ENCODE results near the gene PAX8. TPM values are rescaled to one million over a fixed set of nuclear protein-coding genes. Genes with fewer than 3 reads are reported as not detected.

Gene PAX8
- total RNA-seq, 1 experiment from 2014 or later: 2.4 TPM

- no peak for TF ChIP-seq CTCF (IDR thresholded peaks at IDR 0.05; ENCODE audit: unreplicated experiment)
- DNase-seq (ENCODE audit: unreplicated experiment): no peak
- intact Hi-C loops (cut with micrococcal nuclease): no loop called here
- no TSS peak for BruUV-seq (replicated peaks)
- Mint-ChIP-seq H3K36me3 (ENCODE audit: insufficient read depth, unreplicated experiment) (no peaks in the 10 kb centered on the region), H3K27ac (ENCODE audit: low read depth, unreplicated experiment) (peak overlapping the region; percentile 92), H3K4me3 (ENCODE audit: unreplicated experiment) (no peak overlapping the region), H3K9me3 (ENCODE audit: unreplicated experiment) (no peaks in the 10 kb centered on the region), H3K4me1 (ENCODE audit: insufficient read depth, unreplicated experiment) (peaks cover 38% of the 10 kb centered on the region), H3K27me3 (ENCODE audit: insufficient read depth, unreplicated experiment) (no peaks in the 10 kb centered on the region)
- ChIA-PET POLR2A (interaction anchor here (4.4 kb wide), 1 partner anchor 30 kb away, joined by 64 read pairs; no protein-coding TSS in a partner anchor), CTCF (interaction anchor here (2.0 to 19.2 kb wide), 2 partner anchors 37 to 181 kb away, joined by 13 to 505 read pairs; no protein-coding TSS in a partner anchor)
Measured at GRCh38 chr2:113209011-113209645, 69.6 kb downstream of the PAX8 start.

GRCh38 chr2:113208396-113208795 is 70.3 kb downstream of the PAX8 start:
- no peak for DNase-seq (ENCODE audit: unreplicated experiment)
- no peak for TF ChIP-seq CTCF (IDR thresholded peaks at IDR 0.05; ENCODE audit: unreplicated experiment)
- H3K36me3 Mint-ChIP-seq (ENCODE audit: insufficient read depth, unreplicated experiment): no peaks in the 10 kb centered on the region
- intact Hi-C loops (cut with micrococcal nuclease): no loop called here
- H3K4me1 Mint-ChIP-seq (ENCODE audit: insufficient read depth, unreplicated experiment): peaks cover 42% of the 10 kb centered on the region
- BruUV-seq (replicated peaks): no TSS peak
- H3K27ac Mint-ChIP-seq (ENCODE audit: low read depth, unreplicated experiment): no peak overlapping the region
- no peaks in the 10 kb centered on the region for H3K9me3 Mint-ChIP-seq (ENCODE audit: unreplicated experiment)
- CTCF ChIA-PET: interaction anchor here (19.2 kb wide), 1 partner anchor 38 kb away, joined by 505 read pairs; no protein-coding TSS in a partner anchor
- H3K4me3 Mint-ChIP-seq (ENCODE audit: unreplicated experiment): no peak overlapping the region
- no peaks in the 10 kb centered on the region for H3K27me3 Mint-ChIP-seq (ENCODE audit: insufficient read depth, unreplicated experiment)
- POLR2A ChIA-PET: no interaction called here

DNA sequence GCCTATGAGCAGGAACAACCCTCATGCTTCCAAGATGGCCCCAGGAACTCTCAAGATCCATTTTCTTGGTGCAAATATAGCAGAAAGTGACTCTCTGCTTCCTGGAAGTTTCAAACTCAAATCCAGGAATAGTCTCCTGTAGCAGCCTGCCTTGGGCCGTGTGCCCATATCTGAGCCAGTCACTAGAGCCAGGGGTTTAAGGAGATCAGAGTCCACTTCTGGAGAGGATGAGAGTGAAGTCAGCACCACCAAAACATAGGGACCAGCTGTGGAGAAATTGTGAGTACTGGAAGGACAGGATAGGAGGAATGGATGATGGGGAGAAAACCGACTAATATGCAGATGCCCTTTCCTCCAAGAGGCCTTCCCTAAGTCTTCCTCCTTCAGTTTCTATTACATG is 71.7 kb downstream of the PAX8 start:
- intact Hi-C loops (cut with micrococcal nuclease): no loop called here
- Mint-ChIP-seq H3K4me3 (ENCODE audit: unreplicated experiment) (no peak overlapping the region), H3K36me3 (ENCODE audit: insufficient read depth, unreplicated experiment) (peaks cover 4% of the 10 kb centered on the region), H3K4me1 (ENCODE audit: insufficient read depth, unreplicated experiment) (peaks cover 40% of the 10 kb centered on the region), H3K27me3 (ENCODE audit: insufficient read depth, unreplicated experiment) (no peaks in the 10 kb centered on the region), H3K9me3 (ENCODE audit: unreplicated experiment) (no peaks in the 10 kb centered on the region), H3K27ac (ENCODE audit: low read depth, unreplicated experiment) (no peak overlapping the region)
- no peak for TF ChIP-seq CTCF (IDR thresholded peaks at IDR 0.05; ENCODE audit: unreplicated experiment)
- no peak for DNase-seq (ENCODE audit: unreplicated experiment)
- no TSS peak for BruUV-seq (replicated peaks)
- POLR2A ChIA-PET: interaction anchor here (0.7 to 1.5 kb wide), 3 partner anchors 30 to 158 kb away, joined by 3 to 5 read pairs (median 4); no protein-coding TSS in a partner anchor
- CTCF ChIA-PET: interaction anchor here (0.6 to 19.2 kb wide), 7 partner anchors 39 to 192 kb away, joined by 3 to 505 read pairs (median 11); no protein-coding TSS in a partner anchor

DNA sequence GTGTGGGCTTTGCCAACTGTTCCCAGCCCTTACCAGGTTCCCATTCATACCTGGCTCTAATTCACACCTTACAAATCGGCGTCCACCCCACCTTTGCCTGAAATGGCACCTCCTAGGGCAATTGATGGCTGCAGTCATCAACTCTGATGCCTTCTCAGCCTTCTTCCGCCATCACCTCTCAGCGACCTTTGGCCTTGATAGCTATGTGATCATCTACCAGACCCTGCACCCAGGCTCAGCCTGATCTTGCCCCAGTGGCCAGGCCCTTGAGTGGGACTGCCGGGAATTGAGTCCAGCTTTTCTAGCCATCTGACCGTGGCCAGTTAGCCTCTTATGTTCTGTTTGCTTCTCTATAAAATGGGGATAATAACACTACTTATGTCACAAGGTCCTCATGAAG is 72.5 kb downstream of the PAX8 start:
- POLR2A ChIA-PET: interaction anchor here (0.7 to 3.4 kb wide), 4 partner anchors 31 to 159 kb away, joined by 3 to 29 read pairs (median 4); no protein-coding TSS in a partner anchor
- CTCF ChIA-PET: interaction anchor here (1.1 to 19.2 kb wide), 8 partner anchors 15 to 192 kb away, joined by 3 to 505 read pairs (median 52); no protein-coding TSS in a partner anchor
- no peak overlapping the region for H3K4me3 Mint-ChIP-seq (ENCODE audit: unreplicated experiment)
- intact Hi-C loops (cut with micrococcal nuclease): no loop called here
- peaks cover 33% of the 10 kb centered on the region for H3K4me1 Mint-ChIP-seq (ENCODE audit: insufficient read depth, unreplicated experiment)
- peaks cover 4% of the 10 kb centered on the region for H3K36me3 Mint-ChIP-seq (ENCODE audit: insufficient read depth, unreplicated experiment)
- peak overlapping the region; percentile 50 for H3K27ac Mint-ChIP-seq (ENCODE audit: low read depth, unreplicated experiment)
- DNase-seq (ENCODE audit: unreplicated experiment): no peak
- H3K9me3 Mint-ChIP-seq (ENCODE audit: unreplicated experiment): no peaks in the 10 kb centered on the region
- H3K27me3 Mint-ChIP-seq (ENCODE audit: insufficient read depth, unreplicated experiment): no peaks in the 10 kb centered on the region
- TF ChIP-seq CTCF (IDR thresholded peaks at IDR 0.05; ENCODE audit: unreplicated experiment): no peak
- no TSS peak for BruUV-seq (replicated peaks)
